HG02973 (cell line): Measurements from ENCODE around the gene CRYBG3.
"Not testable (repeated sequence)": the region's sequence is repeated elsewhere in the genome, so short reads cannot be mapped to it uniquely, and the experiment has no call there.

Experiments used
- ATAC-seq: cut with Tn5 transposase; IDR thresholded peaks from one replicate; pipeline ENCODE4 v1.9.1; 2021; ENCODE audit warnings: moderate library complexity; ENCODE audit not compliant: unreplicated experiment

CRYBG3 gene

DNA sequence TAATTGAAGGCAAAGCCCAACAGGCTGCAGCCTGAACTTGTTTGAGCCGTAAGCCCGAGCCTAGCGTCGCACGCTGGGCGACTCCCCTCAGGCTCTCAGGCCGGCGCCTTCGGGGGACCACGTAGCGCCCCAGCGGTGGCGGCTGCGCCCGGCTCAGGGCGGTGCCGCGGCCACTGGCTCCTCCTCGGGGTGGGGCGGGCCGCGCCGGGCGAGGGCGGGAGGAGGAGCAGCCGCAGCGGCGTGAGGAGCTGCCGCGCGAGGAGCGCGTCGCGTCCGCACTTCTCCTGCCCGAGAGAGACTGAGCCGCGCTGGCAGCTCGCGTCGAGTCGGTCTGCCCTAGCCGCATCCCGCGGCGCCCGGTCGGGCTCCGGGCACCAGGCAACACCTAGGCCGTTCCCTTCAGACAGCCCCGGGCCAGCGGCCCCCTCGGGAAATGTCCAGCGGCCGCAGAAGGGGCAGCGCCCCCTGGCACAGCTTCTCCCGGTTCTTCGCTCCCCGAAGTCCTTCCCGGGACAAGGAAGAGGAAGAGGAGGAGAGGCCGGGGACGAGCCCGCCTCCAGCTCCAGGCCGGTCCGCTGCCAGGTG is at the start of gene CRYBG3:
Gene CRYBG3 (plus strand): TSS at position 238 of the 585 bp plus-strand sequence. CDS start 196 bp downstream, at position 434.
- peak; percentile 99 for ATAC-seq

DNA sequence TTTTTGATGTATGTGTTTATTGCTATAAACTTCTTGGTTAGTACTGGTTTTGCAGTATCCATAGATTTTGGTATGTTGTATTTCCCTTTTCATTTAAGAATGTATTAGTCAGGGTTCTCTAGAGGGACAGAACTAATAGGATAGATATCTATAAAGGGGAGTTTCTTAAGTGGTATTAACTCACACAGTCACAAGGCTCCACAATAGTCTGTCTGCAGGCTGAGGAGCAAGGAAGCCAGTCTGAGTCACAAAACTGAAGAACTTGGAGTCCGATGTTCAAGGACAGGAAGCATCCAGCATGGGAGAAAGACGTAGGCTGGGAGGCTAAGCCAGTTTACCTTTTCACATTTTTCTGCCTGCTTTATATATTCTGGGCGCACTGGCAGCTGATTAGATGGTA is 48.9 kb upstream of the CRYBG3 start:
- no peak for ATAC-seq

DNA sequence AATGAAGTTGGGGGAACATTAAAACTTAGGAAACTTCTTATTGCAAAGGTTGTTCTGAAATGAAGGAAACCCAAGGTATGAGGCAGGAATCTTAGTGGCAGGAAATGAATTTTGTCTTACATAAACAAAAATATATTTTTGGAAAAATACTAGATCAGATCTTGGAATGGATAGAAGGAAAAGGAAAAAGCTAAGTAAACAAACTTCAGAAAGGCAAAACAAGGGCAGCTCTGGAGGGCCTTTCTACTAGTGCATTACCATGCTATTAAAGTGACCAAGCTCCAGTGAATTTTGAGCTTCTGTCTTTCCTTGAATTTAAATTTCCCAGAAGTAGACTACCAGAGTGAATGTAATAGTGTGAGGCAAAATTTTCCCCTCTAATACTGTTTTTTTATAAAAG is 43.7 kb upstream of the CRYBG3 start:
- ATAC-seq, result no peak

DNA sequence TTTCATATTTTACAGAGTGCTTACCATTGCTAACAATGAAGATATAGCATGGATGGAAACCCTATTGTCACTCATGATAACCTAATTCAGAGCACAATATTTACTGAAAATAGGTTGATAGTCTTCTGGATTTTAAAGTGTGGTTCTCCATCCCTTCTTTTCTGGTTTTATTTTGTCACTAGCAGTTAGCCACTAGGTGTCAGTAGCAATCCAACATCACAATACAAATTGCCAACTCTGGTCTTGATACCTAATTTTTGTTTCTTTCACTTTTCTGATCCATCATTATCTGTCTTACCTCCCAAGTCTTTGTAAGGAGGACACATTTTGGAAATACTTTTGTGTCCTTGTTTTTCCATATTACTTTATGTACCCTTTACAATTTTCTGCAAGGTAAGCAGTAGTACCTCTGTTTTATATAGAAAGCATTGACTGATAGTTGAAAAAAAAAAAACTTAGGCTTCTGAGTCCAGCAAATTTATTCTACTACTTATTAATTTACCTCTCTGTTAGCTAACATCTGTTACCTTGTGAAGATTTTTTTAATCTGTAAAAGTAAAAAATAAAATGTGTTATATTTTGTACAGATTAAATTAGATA is 28.3 kb upstream of the CRYBG3 start:
- ATAC-seq, result no peak

DNA sequence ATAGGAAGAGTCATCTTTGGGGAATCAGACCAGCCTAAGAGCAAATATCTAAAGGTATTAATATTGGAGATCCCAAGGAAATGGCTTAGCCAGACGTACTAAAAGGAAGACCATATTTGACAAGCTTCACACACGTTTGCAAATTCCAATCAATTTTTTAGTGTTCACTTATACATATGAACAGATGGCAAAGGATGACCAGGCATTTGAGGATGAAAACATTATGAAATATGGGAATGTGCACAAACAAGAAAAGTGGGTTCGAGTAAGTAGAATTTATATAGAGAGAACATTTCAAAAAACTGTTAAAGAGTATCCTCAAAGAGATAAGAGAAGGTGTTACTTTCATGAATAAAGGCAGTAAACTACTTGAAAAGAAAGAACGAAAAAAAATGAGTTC is 25.9 kb upstream of the CRYBG3 start:
- no peak for ATAC-seq

DNA sequence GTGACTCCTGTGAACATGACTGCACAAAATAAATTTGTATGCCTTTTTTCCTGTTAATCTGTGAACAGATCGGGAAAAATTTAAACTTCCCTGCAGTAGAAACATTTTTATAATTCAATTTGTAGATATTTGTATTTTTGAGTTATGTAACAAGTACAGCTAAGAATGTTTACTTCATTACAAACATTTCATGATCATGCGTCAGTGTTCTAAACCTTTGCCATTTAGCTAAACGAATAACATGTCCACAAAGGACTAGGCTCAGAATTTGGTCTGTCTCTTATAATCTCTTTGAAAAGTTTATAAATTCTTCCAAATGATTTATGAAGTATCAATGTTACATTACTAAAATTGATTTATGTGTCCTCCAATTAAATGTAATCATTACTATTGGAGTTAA is 17.3 kb upstream of the CRYBG3 start:
- no peak for ATAC-seq

DNA sequence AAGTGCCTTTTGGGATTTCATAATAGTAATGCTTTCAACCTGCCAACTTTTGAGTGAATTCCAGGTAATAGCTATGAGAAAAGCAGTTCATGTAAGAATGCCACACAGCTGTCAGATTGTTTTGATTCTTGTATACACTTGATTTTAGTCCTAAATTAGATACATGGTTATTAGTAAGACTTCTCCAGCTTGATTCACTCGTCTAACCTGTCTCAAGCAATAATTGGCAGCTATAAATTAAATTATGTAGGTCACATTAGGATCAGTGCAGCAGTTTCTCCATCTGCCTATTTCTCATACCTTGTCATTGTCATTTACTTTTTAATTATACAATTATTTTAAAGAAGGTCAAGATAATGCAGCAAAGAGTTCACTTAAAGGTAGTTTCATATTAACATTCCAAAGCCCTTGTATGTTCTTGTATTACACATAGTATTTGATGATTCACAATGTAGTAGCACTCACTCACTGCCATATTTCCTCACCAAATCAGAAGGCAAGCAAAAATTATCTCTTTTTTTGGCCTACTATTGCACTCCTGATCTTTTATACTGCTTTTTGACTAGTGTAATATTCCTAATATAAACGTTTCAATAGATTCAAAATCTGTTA is 10.9 kb upstream of the CRYBG3 start:
- no peak for ATAC-seq

DNA sequence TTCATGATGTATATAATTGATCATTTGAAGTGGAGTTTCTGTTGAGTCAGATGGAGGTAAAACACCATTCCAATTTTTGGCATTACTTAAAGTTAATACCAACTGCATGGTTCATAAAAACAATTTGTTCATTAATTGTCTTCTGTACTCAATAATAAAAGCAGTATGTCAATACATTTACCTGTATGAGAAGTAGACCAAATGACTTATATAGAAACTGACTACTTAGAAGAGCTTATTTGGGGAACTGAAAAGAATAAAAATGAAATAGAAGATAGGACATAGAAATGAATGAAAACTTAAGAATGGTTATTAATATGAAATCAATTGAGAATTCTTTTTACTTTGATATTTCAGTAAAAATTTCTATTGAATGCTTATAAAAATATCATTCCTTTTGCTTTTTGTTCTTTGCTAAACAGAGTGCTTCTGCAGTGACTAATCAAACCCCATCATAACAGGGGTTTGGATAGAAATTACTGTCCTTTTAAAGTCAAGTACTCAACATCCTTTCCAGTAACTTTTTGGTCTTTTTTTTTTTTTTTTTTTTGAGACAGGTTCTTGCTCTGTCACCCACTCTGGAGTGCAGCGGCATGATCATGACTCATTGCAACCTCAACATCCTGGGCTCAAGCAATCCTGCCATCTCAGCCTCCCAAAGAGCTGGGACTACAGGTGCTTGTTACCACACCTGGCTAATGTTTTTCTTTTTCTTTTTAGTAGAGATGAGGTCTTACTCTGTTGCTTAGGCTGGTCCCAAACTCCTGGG is 6.5 kb upstream of the CRYBG3 start:
- ATAC-seq, result no peak

DNA sequence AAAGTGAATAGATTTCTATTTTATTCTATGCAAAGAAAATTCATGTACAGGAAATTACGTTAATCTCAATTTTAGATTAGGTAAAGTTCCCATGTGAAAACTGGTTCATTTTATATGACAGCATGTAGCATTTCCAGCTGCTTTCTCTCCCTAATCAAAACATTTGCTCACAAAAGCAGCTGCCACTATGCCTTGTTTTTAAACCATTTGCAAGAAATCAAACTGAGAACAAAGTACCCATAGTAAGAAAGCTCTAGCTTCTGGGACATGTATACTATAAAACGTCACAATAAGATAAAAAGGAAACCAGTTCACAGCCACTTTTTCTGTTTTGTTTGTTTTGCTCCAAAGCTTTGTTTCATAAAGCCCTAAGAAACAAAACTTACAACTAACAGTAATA is 5.0 kb upstream of the CRYBG3 start:
- no peak for ATAC-seq

DNA sequence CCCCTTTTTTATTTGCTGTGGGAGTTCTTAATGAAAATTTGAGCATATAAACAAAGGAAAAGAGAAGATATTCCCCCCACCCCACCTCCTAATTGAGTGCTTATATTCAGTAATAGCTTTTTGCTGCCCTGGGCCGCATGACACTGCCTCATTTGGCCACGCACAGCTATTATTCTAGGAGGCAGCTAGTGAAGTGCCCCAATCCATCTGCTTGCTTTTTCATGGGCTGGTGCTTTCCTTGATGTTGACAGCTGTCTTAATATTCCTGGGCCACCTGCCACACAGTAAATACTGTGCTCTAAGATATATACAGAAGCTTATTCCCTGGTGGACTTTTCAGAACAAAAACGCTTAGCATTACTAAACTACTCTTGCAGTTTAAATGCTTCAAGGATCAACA is 3.8 kb upstream of the CRYBG3 start:
- ATAC-seq, result no peak

DNA sequence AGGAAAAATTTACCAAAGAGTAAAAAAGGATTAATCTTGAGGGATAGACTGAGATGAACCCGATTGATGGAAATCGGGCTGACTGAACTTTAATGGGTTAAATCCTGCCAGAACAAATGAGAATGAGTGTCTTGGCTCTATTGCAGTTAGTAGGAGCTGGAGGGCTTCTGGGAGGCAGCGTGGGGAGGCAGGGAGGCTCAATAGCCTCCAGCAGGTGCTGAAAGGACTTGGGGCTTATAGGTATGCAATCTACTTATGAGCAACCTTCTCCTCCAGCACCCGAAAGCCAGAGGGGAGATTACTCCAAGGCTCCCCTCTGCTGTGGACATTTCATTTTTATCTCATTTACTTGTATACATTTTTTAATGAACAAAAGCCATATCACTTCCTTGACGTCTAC is 1.0 kb upstream of the CRYBG3 start:
- no peak for ATAC-seq

DNA sequence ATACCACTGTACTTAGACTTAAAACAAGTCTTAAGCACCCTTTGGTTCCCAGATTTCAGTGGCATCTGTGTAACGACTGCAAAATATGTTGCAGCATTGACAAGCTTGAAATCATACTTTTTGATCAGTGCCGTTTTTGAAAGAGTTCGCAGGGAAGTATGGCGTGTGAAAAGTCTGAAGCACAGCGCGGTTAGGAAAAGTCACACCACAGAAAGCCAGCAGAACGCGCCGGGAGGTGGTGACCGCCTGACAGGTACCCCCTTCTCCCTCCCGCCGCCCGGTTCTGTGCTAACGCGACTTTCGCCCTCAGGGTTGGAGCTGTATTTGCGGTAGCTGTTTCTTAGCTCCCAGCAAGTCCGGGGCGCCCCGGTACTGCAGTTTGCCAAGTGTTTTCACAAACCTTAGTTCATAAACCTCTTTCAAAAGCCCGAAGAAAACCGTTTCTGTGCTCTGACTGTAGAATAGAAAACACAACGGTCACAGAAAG is 481 bp upstream of the CRYBG3 start:
- ATAC-seq, result peak; percentile 42

DNA sequence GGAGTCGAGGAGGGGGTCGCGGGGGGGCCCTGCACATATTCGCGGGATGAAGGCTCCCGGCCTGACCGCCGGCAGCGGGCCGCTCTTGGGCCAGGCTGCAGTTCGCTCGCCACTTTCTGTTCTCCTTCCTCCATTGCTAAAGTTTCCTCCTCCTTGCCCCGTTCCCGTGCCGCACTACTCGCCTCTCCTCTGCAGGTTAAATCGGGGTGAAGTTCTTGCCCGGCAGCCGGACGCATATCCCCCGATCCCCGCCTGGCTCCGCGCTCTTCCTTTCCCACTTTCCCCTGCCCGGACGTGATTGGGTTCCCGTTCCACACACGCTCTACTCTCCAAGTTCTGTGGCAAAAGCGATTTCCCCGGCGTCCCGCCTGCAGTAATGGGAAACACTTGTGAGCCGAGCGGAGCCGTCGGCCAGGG is 556 bp downstream of the CRYBG3 start:
- ATAC-seq, result peak; percentile 22

DNA sequence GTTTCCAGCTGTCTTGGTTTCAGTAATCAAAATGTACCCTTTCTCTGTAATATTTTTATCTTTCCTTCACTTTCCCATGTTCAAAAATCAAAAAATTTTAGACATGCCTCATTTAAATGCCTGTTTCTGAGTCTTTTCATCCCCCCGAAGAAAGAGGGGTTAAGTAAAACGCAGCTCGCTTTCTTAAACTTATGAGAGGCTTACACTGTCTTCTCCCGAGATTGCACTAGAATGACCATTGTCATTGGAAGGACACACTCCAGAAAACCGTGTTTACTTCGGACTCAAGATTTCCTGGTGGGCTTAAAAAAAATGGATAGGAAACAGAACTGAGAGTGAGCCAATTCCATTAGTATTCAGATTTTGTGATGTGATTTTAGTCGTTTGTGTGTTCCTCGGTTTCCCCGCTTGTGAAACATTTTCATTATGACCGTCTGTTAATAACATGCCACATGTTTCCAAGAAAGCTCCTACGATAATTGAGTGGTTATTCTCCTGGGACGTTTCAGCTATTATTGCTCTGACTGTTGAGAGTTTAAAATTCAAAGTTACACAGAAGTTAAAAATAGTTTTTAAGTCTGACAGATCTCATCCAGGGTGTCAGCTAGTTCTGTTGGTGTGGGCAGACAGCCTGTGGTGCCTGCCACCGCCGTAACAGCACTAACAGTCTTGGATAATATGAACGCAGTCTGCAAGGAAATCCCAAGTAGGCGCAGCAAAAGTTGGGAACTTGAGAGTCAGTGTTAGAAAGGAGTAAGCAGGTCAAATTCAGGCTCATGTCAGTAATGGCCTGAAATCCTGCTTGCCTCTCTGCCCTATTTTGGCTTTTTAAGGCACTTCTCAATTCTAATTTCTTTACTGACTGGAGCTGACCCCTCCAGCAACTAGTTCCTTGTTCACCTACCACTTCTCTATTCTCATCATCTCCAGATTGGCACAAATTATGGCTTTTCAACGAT is 1.5 kb downstream of the CRYBG3 start:
- ATAC-seq, result no peak

DNA sequence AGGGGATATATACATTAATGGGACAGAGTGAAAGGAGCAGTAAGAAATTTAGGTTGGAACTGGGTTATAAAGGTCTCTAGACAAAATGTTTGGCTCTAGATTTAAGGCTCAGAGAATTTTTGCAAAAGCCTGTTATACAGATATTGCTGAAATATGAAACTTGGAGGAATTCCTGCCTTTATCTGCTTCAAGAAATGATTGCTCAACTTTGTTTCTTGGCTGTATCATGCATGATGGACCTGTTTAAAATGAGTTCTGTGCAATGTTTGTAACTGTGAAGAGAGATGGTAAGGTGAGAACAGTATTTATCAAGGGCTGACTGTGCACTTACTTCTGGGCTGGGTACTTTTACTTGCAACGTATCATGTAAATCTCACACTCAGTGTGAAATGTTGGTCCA is 3.3 kb downstream of the CRYBG3 start:
- no peak for ATAC-seq

DNA sequence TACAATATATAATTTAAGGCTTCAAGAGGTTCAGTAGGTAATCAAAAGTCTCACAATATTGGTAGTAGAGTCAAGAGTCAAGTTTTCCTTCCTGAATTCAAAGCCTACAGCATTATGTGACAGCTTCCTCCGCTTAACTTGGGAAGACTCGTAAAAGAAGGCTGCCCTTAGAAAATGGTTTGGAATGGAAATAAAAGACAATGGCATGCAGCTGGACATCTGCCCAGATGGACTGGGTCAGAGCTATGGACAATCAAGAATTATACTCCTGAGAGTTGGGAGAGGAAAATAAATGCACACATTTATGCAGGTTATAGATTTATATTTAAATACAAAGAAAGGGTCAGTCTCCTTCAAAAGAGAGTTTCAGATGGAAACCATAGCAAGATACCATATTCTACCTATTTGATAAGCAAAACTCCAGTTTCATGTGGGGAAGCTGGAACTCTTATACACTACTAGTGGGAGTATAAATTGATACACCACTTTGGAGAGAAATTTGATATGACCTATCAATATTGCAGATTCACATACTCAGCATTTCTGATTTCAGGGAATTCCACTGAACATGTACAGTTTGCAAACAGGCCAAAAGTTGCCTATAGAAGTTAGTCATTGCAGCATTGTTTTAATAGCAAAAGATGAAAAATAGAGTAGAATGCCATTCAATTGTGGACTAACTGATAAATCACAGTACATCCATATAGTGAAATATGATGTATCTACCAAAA is 6.1 kb downstream of the CRYBG3 start:
- no peak for ATAC-seq

DNA sequence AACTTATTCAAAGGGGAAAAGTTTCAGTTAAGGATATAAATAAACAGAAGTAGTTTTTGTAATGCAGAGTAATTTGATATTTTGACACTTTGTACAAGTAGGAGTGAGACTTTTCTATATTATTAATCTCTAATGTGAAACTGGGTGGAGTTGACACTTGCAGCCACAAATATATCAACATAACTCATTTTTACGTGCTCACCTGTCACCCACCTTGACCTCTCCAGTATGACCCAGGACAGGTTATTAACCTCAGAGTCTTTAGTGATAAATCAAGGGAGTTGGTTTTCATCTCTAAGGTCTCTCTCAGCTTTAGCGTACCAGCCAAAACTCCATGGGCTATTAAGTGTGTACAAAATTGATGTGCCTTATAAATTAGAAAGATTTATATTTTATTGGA is 7.4 kb downstream of the CRYBG3 start:
- no peak for ATAC-seq

DNA sequence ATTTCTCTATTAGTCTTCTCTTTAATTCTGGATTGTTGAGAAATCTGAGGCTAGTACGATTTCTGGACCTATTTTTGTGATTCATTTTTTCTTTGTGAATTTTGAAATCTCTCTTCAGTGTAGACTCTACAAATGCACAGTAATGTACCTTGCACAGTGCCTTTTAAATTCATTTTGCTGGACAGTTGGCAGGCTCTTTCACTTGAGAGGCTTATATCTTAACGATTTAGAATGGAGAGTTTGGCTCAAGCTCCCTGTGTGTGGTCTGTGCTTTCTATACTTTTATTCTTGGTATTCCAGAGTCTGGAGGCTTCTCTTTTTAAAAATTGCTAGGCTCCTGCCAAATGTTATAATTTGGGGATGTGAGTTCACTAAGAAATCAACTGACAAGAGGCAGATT is 8.8 kb downstream of the CRYBG3 start:
- ATAC-seq, result no peak

DNA sequence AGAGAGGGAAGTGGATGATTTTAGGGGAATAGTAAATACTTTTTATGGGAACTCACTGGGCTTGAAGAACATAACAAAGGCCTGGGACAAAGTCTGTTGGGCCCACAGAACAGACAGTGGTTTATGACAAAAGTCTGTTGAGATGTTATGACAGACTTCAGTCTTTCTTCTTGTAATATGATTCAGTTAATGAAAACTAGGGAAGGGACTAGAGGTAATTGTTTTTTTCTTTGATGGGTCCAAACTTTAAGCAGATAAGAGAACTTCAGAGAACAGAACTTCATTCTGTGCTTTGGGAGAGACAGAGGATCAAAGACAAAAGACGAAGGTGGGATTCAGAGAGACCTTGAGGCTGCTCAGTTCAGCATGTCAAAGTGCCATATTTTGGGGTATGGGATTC is 9.3 kb downstream of the CRYBG3 start:
- no peak for ATAC-seq

DNA sequence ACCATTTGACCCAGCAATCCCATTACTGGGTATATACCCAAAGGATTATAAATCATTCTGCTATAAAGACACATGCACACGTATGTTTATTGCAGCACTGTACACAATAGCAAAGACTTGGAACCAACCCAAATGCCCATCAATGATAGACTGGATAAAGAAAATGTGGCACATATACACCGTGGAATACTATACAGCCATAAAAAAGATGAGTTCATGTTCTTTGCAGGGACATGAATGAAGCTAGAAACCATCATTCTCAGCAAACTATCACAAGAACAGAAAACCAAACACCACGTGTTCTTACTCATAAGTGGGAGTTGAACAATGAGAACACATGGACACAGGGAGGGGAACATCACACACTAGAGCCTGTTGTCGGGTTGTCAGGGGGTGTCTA is 11.4 kb downstream of the CRYBG3 start:
- ATAC-seq, result not testable (repeated sequence)
